ENCODE results near the gene PODXL2.
"Not testable (repeated sequence)": the region's sequence is repeated elsewhere in the genome, so short reads cannot be mapped to it uniquely, and the experiment has no call there.

PODXL2 gene

GRCh38 chr3:127630811-127631714 is 2.1 kb downstream of the PODXL2 start:
- DNase-seq (ENCODE audit: low read depth) = no peak

- no peak for DNase-seq (ENCODE audit: low read depth)
These were observed 3.2 kb downstream of the PODXL2 start for GRCh38 chr3:127632035-127632820.

DNA sequence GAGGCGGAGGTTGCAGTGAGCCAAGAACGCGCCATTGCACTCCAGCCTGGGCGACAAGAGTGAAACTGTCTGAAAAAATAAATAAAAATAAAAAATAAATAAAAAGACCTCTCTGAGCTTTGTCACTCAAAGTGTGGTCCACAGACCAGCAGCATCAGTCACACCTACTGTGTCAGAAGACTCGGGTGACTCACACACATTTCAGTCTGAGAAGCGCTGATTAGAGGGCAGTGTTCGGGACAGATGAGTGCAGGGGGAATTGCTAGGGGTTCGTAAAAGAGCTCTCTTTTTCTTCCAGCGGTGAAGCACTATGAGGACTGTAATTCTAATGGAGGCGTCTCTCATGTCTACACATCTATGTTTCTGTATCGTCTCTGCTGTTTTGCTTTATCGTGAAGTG is 5.7 kb downstream of the PODXL2 start:
- no peak for DNase-seq (ENCODE audit: low read depth)

DNA sequence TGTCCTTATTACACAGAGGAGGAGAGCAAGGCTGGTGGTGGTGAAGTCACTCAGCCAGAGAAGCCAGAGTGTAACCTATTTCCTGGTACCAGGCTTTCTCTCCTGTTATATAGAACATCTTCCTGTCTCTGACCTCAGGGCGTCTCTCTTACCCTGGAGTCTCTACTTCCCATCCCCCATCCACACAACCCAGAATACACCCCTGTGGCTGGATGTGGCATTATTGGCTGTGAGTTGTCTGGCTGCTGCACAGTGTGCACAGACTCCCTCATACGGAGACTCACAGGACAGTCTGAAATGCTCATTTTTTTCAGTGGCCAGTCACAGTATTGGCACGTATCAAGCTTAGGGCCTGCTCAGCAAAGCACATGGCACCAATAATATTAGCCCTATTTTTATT is 8.6 kb downstream of the PODXL2 start:
- DNase-seq (ENCODE audit: low read depth) = no peak

DNA sequence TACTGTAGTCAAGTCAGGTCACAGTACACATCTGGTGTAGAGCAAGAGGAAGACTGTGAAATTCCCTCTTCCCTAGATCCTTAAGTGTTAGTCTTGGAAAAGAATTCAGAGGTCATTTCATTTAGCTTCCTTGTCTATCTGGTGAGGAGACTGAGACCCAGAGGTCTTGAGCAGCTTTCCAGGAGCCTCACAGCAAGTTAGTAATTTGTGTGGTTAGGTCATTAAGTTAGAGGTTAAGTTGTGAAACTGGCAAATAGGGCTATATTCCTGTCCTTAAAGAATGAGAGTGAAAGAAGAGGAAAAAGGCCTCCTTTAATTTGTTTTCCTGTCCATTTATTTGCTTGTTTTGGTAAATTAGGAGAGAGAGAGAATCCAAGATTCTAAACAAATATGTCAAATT is 9.0 kb downstream of the PODXL2 start:
- DNase-seq (ENCODE audit: low read depth) = no peak

- no peak for DNase-seq (ENCODE audit: low read depth)
These were observed 10.4 kb downstream of the PODXL2 start for GRCh38 chr3:127639173-127640041.

DNA sequence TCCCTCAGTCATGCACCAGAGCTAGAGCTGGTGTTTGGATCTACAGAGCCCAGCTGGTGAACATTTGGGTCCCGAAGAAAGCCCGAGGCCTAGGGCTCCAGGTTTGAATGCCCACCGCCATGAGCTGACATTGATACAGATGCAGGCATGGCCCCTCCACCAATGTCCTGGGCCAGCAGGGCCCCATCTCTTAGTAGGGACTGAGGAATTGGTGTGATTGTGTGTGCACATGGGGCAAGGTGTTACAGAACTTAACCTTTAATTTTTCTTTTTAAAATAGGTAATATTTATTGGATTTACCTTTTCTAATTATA is 11.0 kb downstream of the PODXL2 start:
- no peak for DNase-seq (ENCODE audit: low read depth)

- no peak for DNase-seq (ENCODE audit: low read depth)
These were observed 15.8 kb downstream of the PODXL2 start for GRCh38 chr3:127644641-127645370.

DNA sequence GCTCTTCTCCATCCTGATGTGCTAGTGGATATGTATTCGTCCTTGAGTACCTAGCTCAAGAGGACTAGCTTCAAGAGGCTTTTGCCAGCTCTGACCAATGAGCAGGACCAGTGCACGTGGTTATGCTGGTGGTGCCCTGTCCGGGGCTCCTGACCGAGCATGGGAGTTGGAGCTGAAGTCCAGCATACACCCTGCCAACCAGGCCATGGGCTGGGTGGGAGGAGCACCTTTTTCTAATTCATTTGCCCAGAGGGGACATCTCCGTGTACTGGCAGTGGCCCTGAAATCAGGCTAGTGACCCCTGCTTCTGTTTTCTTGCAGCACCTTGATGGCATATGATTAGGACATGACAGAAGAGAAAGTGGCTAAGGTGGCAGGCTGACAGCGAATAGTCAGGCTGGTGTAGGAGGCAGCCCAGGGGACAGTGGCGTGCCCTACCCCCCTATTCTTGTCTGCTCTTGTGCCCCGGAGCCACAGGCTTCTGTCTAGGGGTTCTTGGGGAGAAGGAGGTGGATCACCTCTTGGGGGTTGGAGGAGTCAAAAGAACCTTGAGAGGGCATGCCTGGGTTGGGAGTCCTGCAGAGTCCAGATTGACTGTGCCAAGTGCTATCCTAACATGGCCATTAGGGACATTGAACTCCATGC is 16.5 kb downstream of the PODXL2 start:
- no peak for DNase-seq (ENCODE audit: low read depth)

DNA sequence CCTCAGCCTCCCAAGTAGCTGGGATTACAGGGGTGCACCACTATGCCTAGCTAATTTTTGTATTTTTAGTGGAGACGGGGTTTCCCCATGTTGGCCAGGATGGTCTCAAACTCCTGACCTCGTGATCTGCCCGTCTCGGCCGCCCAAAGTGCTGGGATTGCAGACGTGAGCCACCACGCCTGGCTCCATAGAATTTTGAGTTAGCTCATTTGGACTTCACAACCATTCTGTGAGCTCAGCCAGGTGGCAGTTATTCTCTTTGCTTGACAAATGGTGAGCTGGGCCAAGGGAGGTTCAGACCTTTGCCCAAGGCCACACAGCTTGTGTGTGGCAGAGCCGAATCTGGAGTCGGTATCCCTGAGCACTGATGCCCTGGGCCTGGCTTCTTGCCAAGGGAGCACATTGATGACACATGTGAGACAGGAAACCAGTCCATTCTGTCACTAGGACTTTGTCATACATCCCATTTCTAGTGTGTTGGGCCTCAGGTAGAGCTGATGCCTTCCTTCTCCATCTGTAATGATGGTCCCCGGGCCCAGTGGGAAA is 17.6 kb downstream of the PODXL2 start:
- no peak for DNase-seq (ENCODE audit: low read depth)

GRCh38 chr3:127647166-127647844 is 18.3 kb downstream of the PODXL2 start:
- no peak for DNase-seq (ENCODE audit: low read depth)

- DNase-seq (ENCODE audit: low read depth) = no peak
These were observed 18.8 kb downstream of the PODXL2 start for GRCh38 chr3:127647845-127648204.

GRCh38 chr3:127650236-127650635 is 21.3 kb downstream of the PODXL2 start:
- no peak for DNase-seq (ENCODE audit: low read depth)

DNA sequence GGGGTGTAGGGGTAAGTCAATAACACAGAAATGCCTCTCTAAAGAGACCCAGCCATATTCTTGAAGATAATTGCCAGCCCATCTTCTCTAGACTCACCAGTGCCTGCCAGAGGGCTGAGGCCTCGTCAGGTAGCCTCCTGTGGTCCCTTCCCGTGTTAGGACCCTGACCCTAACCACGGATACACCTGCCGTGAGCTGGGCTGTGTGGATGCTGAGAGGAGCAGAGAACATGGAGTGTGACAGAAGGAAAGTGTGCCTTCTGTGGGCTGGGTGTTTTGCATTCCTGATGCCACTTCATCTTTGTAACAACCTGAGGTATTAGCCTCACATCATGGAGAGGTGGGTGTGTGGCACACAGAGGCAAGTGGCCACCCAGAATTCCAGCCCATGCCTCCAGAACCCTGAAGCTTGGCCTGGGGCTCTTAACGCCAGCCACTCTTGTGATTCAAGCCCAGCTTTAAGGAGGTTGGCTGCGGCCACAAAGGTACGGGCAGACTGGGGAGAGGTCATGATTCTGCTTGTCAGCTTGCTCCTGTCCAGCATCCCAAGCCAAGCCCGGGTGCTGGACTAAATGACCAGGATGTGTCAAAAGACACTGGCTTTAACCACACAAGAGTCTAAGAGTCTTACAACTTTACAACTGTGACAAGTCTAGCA is 22.7 kb downstream of the PODXL2 start:
- DNase-seq (ENCODE audit: low read depth) = no peak

- no peak for DNase-seq (ENCODE audit: low read depth)
These were observed 23.4 kb downstream of the PODXL2 start for GRCh38 chr3:127652246-127652995.

- DNase-seq (ENCODE audit: low read depth) = no peak
These were observed 25.4 kb downstream of the PODXL2 start for GRCh38 chr3:127654374-127654773.

DNA sequence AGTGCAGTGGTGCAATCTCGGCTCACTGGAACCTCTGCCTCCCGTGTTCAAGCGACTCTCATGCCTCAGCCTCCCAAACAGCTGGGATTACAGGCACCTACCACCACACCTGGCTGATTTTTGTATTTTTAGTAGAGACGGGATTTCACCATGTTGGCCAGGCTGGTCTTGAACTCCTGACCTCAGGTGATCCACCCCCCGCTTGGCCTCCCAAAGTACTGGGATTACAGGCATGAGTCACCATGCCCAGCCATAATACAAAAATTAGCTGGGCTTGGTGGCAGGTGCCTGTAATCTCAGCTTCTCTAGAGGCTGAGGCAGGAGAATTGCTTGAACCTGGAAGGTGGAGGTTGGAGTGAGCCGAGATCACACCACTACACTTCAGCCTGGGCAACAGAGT is 26.0 kb downstream of the PODXL2 start:
- not testable (repeated sequence) for DNase-seq (ENCODE audit: low read depth)

GRCh38 chr3:127655641-127656040 is 26.7 kb downstream of the PODXL2 start:
- DNase-seq (ENCODE audit: low read depth) = no peak

- DNase-seq (ENCODE audit: low read depth) = no peak
These were observed 27.9 kb downstream of the PODXL2 start for GRCh38 chr3:127656906-127657305.

Data from GM04504 (cell line).